Glomerular visceral epithelial cell (primary cell): ENCODE measurements around the gene ISY1.
"Not testable (repeated sequence)": the region's sequence is repeated elsewhere in the genome, so short reads cannot be mapped to it uniquely, and the experiment has no call there.

Experiments
- DNase-seq: peaks from one replicate; pipeline ENCODE4 v3.0.0-alpha.2; 2016; ENCODE audit errors: extremely low spot score

Gene ISY1

DNA sequence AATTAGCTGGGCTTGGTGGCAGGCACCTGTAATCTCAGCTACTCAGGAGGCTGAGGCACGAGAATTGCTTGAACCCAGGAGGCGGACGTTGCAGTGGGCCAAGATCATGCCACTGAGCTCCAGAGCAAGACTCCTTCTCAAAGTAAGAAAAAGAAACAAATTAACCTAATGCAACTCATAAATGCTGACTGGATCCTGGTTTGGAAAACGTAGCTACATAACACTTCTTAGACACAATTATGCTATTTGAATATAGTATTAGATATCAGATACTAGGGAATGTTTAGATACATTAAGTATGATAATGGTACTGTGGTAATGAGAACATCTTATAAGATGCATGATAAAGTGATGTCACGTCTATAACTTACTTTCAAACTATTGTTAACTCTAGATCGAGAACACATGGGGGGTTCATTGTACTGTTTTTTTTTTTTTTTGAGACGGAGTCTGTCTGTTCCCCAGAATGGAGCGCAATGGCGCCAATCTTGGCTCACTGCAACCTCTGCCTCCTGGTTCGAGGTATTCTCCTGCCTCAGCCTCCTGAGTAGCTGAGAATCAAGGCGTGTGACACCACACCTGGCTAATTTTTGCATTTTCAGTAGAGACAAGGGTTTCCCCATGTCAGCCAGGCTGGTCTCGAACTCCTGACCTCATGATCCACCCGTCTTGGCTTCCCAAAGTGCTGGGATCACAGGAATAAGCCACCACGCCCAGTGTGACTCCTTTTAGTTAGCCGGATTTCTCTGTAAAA is 5.9 kb upstream of the ISY1 start:
- no peak for DNase-seq

DNA sequence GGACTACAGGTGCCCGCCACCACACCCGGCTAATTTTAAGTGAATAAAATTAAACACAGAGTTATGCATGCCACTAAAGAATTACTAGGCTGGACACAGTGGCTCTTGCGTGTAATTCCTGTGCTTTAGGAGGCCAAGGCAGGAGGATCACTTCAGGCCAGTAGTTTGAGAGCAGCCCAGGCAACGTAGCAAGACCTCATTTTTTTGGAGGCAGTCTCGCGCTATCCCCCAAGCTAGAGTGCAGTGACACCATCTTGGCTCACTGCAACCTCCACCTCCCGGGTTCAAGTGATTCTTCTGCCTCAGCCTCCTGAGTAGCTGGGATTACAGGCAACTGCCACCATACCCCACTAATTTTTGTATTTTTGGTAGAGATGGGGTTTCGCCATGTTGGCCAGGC is 4.7 kb upstream of the ISY1 start:
- not testable (repeated sequence) for DNase-seq

DNA sequence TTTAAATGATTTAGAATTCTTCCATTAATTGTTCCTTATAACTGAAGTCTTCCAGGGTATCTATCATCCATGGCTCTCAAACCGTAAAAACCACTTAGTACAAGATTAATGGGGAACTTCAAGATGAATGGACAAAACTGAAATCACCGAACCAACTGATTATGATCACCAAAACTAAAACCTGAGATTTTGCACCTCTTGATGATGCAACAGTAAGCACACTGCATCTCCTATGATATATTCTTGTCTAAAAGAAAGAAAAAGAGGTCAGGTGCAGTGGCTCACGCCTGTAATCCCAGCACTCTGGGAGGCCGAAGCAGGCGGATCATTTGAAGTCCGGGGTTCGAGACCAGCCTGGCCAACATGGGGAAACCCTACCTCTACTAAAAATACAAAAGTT is 3.6 kb upstream of the ISY1 start:
- no peak for DNase-seq

DNA sequence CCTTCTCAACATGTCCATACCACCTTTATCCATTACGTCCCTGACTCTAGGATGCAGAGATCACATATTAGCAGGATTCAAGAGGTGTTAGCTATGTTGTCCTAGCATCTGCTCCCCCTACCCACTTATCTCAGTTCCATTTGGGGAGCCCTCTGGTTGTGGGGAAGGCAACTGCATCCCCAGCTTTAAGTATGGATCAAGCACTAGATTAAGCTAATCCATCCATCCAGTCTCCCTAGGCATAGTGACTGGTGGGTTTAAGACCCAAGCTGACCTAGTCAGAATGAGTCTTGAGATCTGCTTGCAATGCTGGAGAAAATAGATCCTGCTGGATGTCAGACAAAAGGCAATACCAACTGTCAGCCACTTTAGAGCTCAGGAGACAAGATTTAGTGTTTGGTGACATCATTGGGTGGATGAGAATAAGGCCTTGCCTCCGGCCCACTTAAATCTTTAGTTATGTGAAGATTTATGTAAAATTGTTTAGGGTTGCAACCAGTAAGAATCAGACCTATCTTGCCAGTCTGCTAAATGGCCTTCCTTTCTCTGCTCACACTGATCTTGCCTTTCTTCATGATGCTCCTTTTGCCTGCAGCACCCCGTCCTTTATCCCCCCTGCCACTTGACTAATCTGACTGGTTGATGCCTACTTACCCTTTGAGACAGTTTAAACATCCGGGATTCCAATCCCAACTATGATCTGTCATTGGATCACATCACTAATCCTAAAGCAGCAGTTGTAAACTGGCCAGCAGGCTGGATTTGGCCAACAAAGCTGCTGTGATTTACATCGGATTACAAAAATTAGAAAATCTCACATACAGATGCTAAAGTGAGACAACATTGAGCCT is 2.1 kb upstream of the ISY1 start:
- DNase-seq: peak; percentile 17

DNA sequence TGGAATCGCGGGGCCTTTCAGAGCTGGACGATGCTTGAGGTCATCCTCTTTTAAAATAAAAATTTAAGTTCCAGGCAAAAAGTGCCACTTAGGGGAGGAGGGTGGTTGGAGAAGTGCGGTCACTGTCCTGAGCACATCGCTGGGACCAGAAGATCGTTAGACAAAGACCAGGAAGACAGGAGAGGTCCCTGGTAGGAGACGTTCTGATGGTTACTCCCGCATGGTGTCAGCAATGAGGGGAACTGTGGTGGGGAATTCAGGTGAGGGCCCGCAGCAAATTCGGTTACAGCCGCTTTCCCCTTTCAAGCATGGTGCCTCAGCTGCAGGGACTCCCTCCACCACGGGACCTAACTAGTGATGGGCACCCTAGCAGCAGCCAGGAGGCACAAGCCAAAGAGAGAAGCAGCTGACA is 1.0 kb upstream of the ISY1 start:
- DNase-seq: peak; percentile 22

DNA sequence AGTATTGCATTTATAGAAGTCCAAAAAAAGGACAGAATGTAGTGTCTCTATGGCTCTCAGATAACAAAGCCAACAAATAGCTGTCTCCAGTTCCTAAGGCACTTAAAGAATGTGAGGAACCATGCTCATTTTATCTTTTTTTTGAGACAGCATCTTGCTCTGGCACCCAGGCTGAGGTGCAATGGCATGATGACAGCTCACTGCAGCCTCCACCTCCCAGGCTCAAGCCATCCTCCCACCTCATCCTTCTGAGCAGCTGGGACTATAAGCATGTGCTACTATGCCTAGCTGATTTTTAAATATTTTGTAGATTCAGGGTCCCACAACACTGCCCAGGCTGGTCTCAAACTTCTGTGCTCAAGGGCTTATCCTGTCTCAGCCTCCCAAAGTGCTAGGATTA is 16.1 kb downstream of the ISY1 start:
- DNase-seq: no peak

DNA sequence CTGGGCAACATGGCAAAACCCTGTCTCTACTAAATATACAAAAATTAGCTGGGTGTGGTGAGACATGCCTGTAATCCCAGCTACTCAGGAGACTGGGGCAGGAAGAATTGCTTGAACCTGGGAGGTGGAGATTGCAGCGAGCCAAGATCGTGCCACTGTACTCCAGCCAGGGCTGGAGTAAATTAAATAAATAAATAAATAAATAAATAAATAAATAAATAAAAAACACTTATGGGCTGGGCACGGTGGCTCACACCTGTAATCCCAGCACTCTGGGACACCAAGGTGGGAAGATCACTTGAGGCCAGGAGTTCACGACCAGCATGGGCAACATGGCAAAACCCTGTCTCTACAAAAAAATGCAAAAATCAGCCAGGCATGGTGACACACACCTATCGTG is 19.9 kb downstream of the ISY1 start:
- DNase-seq: not testable (repeated sequence)

DNA sequence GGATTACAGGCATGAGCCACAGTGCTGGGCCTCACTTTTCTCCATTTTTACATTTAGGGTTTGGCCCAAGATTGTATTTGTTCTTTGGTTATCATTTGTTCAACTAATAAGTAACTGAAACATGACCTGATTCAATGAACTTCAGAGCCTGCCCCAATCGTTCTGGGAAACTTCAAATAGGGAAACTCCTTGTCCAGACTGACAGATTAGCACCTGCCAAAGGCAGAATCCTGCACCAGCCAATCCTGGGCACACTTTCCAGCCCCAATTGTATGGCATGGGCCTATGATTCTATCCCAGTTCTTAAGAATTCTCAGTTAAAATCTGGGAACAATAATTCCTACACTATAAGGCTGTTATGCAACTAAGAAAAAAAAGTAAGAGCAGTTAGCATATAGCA is 21.0 kb downstream of the ISY1 start:
- DNase-seq: no peak

DNA sequence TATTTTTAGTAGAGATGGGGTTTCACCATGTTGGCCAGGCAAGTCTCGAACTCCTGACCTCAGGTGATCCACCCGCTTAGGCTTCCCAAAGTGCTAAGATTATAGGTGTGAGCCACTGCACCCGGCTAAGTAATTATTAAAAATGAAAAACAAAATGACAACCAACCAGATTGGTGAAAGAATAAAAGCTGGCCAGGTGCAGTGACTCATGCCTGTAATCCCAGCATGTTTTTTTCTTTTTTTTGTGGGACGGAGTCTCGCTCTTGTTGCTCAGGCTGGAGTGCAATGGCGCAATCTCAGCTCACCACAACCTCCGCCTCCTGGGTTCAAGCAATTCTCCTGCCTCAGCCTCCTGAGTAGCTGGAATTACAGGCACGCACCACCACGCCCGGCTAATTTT is 24.6 kb downstream of the ISY1 start:
- not testable (repeated sequence) for DNase-seq

DNA sequence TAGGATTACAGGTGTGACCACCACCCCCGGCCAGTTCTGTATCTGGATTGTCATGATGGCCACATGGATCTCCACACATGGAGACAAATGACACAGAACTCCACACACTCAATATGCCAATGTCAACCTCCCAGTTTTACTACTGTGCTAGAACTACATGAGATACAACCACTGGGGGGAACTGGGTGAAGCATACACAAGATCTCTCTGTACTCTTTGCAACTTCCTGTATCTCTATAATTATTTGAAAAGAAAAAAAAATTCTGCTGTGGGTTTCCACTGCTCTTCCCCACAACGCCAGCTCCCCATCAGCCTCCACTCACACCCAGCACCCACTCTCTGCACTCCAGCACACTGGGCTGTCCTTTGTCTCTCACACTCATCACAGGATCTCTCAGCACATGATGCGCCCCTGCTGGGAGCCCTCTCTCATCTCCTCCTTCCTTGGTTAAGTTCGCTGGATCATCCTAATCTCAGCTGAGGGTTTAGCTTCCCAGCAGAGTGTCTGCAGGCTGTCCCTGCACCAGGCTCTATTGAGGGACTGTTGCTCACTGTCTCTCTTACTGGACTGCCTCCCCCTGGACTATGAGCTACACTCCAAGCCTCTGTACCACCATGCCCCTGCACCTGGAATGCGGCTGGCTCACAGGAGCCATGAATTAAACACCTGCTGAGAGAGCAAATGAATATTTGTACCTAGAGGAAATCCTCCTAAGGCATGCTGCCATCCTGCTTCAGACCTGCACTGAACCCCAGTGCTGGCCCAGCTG is 28.6 kb downstream of the ISY1 start:
- DNase-seq: no peak

DNA sequence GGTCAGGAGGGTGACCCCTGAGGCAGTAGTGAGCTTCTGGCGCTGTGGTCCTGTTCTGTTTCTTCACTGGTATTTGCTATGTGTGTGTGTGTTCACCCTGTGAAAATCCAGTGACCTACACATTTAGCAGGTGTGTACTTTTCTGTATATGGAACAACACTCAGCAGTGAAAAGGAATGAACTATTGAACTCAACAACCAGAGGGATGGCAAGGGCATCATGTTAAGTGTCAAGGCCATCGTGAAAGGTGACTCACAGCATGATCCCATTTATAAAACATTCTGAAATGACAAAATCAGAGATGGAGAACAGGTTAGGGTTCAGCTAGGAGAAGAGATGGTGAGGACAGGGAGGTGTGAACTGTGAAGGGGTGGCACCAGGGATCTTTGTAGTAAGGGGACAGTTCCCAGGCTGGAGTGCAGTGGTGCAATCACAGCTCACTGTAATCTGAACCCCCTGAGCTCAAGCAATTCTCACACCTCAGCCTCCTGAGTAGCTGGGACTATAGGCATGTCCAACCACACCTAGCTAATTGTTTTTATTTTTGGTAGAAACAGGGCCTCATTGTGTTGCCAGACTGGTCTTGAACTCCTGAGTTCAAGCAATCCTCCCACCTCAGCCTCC is 29.3 kb downstream of the ISY1 start:
- no peak for DNase-seq

DNA sequence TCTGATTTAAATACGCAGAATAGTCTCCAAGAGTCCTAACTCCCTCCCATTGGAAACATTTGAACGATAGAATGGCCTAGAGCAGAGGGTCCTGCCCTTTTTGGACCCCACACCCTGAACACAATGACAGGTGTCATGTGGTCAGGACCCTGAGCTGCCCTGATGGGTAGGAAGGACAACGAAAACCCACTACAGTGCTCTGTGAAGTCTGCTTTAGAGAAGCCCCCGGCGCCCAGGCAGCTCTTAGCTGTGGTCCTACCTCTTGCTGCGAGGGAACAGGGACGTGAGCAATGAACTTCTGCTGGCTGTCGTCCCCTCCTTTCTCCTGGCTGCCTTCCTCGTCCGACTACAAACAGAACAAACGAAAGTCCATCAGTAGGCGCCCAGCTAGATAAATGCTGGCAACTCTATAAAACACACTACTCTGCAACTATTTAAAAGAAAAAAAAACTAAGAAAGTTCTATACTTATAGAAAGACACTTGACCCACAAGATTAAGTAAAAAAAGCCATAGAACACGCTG is 30.5 kb downstream of the ISY1 start:
- no peak for DNase-seq

DNA sequence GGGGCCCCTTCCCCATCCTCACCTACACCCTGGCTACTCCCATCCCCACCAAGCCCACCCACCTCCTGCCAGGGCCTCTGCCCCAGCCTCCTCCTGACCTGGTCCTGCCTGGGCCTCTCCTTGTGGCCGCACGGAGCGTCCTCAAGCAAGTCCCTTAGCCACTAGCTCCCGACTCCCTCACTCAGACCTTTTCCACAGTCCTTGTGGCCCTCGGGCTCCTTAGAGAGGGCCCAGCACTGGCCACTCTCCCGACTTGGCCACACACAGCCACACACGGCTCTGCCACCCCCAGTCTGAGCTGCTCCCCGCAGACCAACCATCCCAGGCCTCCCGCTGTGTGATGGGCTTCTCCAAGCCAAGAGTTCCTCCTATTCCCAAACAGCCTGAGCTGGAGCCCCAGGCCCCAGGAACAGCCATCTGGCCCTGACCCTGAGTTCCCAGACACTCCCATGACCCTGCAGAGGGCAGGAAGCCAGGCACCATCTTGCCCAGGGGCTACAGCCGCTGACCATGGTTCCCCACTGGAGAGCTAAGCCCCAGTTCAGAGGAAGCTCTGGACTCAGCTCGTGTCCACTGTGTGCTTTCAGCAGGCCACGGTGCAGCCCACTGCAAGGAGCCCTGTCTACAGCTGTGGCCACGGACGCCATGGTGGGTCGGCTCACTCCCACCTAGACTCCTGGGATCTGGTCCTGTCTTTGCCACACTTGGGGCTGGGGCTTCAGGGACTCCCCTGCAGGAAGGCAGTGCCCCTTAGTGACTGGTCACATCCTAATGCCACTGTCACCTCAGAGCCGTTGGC is 32.3 kb downstream of the ISY1 start:
- no peak for DNase-seq

DNA sequence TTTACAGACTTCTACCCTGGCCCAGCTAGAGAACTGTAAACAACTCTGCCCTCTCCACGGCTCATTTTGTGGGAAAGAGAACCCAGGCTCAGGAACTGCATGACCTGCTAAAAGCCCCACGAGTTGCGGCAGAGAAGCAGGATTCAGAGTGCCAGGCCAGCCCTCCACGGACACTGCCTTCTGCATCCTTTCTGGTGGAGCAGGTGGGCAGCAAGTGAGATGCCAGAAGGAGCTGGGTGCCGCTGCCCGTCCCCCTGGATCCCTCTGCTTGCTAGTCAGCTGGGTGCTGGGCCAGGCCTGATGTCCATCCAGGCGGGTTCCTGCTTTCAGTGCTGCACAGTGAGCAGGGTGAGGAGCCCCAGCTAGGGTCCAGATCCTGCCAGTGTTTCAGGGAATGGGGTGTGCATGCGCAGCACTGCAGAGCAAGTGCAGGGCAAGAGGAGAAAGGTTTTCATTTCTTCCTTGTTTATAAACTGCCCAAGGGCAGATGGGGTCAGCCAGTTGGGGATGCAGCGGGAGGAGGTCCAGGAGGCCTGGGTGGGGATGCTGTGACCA is 34.1 kb downstream of the ISY1 start:
- no peak for DNase-seq

DNA sequence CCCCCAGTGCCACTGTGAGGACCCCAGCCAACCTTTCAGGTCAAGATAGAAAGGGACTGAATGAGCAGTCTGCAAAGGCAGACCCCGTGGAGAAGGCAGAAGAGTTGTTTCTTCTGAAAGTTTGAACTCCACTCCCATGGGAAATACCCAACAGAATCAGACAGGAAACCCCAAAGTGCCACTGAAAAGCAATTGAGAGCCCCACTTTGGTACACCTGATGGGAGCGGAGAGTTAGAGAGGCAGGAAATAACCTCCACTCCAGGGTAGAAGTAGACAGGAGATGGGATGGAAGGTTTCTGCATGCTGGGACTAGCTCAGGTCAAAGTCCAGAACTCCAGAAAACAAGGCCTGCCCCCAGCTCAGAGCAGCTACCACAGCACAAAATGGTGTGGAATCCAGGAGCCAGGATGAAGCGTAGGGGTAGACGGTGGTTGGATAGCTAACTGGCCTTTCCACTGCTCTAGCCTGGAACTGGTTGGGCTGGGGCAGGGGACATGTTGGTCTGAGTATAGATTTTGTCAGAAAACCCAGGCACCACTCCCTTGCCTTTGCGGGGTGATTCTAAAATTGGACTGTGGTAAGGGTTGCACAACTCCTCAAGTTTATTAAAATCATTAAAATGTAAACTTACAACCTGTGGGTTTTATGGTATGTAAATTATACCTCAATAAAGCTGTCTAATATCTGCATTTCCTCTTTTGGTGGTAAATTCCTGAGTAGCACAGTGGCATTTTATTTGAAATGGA is 37.4 kb downstream of the ISY1 start:
- DNase-seq: no peak

DNA sequence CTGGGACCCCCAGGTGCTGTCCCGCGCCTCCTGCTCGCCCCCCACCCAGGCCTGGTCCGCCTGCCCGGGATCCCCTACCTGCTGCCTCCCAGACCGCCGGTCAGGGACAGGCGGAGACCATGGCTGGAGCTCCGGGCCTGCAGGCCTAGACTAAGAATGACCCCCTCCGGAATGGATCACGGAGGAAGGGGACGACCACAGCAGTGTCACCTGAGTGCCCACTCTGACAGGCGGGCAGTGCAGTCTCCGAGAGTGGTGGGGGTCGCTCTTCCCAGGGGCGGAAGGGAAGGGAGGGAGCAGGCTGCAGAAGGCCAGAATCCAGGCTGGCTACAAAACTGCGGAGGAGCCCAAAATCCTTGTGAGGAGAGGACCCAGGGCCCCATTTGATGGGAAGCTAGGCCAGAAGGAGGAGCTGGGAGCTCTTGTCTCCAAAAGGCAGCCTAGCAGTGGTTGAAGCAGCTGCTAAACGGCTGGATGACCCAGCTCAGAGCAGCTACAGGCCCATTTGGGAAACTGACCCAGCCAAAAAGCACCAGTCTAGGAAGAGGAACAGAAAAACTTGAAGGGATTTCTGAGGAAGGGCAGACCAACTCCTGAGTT is 38.4 kb downstream of the ISY1 start:
- no peak for DNase-seq

DNA sequence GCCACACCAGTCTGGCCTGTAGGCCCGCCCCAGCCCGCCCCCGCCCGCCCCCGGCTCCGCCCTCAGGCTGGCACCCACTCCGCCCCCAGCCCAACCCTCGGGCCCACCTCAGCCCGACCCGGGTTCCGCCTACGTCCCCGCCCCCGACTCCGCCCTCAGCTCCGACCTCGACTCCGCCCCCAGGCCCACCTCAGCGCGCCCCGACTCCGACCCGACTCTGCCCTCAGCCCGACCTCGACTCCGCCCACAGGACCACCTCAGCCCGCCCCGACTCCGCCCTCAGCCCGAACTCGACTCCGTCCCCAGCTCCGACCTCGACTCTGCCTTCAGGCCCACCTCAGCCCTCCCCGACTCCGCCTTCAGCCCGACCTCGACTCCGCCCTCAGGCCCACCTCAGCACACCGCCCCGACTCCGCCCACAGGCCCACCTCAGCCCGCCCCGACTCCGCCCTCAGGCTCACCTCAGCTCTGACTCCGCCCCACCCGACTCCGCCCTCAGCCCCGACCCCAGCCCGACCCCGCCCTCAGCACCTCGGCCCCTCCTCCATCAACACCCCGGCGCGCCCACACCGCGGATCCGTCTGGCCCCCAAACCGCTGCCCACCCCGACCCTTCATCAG is 39.0 kb downstream of the ISY1 start, which contains the start of gene RAB43:
Gene RAB43, minus strand, starts transcription at position 13 of the 620 bp plus-strand sequence. CDS start 315 bp downstream, outside the sequence.
- peak; percentile 92 for DNase-seq

DNA sequence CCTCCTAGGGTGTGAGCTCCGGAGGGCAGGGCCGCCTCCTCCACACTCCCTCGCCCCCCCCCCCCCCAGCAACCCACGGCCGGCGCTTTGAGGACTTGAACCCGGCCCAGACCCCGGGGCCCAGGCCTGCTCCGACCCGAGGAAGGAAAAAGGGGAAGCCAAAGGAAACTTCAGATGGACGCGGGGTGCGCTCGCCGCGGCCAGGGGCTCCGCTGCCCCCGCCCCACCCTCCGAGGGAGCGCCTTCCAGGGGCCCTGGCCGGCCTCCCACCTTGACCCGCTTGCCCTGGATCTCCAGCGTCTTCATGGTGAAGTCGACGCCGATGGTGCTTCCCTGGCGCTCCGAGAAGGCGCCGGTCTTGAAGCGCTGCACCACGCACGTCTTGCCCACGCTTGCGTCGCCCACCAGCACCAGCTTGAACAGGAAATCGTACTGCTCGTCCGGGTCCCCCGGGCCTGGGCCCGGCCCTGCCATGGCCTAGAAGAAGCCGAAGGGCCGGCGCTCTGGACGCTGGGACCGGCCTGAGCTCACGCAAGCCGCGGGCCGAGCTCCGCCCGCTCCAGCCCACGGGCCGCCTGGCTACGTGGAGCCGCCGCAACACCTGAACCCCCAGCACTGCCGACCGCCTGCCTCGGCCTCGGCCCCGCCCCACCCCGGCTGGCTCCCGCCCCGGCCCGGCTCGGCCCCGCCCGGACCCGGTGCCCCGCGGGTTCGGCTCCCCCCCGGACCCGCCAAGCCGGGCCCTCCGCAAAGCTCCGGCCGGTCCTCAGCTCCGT is 39.7 kb downstream of the ISY1 start:
- no peak for DNase-seq
